Measurements from ENCODE around the gene OR2S2.

DNA sequence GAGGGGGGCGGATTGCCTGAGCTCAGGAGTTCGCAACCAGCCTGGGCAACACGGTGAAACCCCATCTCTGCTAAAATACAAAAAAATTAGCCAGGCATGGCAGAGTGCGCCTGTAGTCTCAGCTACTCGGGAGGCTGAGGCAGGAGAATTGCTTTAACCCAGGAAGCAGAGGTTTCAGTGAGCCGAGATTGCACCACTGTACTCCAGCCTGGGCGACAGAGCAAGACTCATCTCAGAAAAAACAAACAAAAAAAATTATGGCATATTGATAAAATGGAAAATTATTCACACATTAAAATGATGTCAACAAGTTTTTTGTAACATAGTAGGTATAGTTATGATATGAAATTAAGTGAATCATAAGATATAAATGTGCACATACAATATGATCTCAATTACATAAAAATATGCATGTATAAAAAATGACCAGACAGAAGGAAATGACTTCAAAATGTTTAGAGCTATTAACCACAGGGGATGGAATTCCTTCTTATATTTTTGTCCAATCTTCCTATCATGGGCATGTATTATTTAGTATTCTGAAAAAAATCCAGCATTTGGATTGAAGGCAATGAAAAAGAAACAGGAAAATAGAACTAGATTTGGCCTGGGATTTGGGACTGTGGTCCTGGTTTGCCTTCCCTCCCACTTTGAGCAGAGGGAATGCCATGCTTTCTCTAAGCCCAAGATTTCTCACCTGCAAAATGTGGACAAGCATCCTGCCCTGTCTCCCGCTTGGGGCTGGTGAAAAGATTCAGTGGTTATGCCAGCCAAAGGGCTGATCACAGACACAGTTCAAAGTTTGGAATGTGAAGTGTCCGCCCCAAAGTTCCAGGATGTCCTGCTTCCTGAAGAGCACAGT is 29.1 kb downstream of the OR2S2 start:
- TF ChIP-seq, protein P1, sequence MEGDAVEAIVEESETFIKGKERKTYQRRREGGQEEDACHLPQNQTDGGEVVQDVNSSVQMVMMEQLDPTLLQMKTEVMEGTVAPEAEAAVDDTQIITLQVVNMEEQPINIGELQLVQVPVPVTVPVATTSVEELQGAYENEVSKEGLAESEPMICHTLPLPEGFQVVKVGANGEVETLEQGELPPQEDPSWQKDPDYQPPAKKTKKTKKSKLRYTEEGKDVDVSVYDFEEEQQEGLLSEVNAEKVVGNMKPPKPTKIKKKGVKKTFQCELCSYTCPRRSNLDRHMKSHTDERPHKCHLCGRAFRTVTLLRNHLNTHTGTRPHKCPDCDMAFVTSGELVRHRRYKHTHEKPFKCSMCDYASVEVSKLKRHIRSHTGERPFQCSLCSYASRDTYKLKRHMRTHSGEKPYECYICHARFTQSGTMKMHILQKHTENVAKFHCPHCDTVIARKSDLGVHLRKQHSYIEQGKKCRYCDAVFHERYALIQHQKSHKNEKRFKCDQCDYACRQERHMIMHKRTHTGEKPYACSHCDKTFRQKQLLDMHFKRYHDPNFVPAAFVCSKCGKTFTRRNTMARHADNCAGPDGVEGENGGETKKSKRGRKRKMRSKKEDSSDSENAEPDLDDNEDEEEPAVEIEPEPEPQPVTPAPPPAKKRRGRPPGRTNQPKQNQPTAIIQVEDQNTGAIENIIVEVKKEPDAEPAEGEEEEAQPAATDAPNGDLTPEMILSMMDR (IDR thresholded peaks at IDR 0.05) = no peak
- no peak for TF ChIP-seq NR3C1 (CRISPR knock-in tag; conservative IDR thresholded peaks at IDR 0.05; ENCODE audit: low read depth)

All from WTC11 (cell line).